Putamen (tissue), 1 donor: ENCODE measurements around the gene NR3C1.

Experiments used
- DNase-seq: peaks from one replicate; pipeline ENCODE4 v3.0.0-alpha.2; 2016; ENCODE audit warnings: low spot score

The NR3C1 gene

DNA sequence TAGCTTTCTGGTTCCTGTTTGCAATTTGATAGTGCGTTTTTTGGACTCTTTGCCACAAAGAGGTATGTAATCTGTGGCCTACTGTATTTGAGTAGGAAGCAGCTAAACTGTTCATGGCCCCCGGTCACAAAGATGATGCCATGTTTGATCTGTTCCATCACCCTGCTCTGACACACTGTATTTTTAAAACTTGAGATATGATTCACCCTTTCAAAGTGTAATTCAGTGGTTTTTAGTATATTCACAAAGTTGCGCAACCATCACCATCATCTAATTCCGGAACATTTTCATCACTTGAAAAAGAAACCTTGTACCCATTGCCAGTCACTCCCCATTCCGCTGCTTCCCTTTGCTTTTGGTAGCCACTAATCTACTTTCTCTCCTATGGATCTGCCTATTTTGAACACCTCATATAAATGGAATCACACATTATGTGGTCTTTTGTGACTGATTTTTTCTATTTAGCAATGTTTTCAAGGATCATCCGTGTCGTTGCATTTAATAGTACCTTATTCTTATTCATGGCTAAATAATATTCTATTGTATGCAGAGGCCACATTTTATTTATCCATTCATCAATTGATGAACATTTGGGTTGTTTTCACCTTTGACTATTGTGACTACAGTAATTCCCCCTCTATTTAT lies 141.6 kb downstream of the NR3C1 start:
- DNase-seq: no peak

GRCh38 chr5:143259254-143259605 lies 144.3 kb downstream of the NR3C1 start:
- no peak for DNase-seq

DNA sequence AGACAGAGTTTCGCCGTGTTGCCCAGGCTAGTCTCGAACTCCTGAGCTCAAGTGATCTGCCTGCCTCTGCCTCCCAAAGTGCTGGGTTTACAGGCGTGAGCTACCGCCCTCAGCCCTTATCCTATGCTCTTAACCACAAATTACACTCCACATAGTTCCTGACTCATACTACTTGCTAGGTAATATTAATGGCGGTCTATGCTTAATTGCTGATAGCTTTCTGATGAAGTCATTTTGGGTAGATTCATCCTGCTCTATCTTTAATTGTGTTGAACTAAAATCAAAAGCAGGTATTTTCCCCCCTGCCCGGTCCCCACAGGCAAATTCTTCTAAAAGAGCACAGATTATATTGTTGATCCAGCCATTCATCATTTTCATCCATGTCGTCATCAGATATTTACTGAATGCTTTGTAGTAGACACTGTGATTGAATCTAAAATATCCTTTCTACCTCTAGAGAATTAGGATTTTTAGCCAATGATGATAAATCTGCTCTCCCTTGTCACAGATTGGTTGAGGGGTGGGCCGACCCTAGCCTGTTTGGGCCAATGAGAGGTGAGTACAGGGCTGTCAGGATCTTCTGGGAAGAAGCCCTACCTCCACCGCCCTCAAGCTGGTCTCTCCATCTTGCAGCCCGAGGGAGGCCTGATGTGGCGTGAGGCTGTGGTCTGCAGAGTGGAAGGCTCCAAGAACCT lies 144.8 kb downstream of the NR3C1 start:
- no peak for DNase-seq

DNA sequence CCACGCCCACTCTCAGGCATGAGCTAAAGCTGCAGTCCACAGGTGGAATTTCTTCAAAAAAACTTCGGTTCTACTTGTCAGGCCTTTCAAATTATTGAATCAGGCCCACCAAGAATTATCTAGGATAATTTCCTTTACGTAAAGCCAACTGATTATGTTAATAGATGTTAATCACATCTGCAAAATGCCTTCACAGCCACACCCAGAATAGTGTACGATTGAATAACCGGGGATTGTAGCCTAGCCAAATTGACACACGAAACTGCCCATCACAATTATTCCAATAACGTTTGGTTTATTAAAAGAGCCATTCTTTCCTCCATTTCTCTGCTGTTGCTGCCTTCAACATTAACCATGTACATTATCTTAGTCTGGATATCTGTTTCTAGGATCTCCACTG lies 148.7 kb downstream of the NR3C1 start:
- DNase-seq: no peak

- DNase-seq: no peak
These were observed 151.5 kb downstream of the NR3C1 start for GRCh38 chr5:143251946-143252345.

- DNase-seq: no peak
These were observed 152.3 kb downstream of the NR3C1 start for GRCh38 chr5:143251190-143251589.

- DNase-seq: no peak
These were observed 153.6 kb downstream of the NR3C1 start for GRCh38 chr5:143249851-143250250.

- DNase-seq: no peak
These were observed 154.5 kb downstream of the NR3C1 start for GRCh38 chr5:143248822-143249579.

DNA sequence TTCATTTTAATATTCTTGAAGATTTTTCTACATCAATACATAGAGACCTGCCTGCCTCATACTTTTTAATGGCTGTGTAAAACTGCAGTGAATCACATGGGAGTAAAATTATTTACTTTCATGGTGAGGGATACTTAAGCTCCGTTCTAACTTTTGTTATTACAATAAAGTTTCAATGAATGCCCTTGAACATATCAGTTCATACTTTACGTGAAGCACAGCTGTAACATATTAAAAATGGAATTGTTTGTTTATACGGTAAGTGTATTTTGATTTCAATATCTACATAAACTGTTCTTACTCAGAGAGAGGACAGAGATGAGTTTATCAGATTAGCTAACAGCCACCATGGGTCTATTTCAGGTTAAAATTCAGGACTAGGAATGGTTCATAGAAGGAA lies 155.1 kb downstream of the NR3C1 start:
- DNase-seq: no peak

DNA sequence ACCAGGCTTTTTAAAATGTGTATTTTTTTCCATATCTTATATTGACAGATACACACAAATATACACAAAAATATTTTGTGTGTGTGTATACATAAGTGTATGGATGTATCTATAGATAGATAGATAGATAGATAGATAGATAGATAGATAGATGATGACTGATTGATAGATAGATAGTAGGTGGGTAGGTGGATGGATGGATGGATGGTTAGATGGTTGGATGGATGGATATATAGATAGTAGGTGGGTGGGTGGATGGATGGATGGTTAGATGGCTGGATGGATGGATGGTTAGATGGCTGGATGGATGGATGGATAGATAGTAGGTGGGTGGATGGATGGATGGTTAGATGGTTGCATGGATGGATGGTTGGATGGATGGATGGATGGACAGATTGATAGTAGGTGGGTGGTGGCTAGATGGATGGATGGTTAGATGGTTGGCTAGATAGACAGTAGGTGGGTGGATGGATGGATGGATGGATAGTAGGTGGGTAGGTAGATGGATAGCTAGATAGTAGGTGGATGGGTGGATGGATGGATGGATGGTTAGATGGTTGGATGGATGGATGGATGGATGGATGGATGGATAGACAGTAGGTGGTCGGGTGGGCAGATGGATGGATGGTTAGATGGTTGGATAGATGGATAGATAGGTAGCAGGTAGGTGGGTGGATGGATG lies 156.2 kb downstream of the NR3C1 start:
- DNase-seq: no peak

GRCh38 chr5:143245929-143246561 lies 157.4 kb downstream of the NR3C1 start:
- no peak for DNase-seq

DNA sequence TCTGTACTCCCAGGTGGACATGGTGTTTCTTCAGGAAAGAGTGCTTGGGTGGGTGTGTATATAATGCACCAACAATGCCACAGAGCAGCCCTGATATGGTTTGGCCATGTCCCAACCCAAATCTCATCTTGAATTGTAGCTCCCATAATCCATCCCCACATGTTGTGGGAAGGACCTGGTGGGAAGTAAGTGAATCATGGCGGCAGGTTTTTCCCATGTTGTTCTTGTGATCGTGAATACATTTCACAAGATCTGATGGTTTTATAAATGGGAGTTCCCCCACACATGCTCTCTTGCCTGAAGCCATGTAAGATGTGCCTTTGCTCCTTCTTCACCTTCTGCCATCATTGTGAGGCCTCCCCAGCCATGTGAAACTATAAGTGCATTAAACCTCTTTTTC lies 158.5 kb downstream of the NR3C1 start:
- no peak for DNase-seq

DNA sequence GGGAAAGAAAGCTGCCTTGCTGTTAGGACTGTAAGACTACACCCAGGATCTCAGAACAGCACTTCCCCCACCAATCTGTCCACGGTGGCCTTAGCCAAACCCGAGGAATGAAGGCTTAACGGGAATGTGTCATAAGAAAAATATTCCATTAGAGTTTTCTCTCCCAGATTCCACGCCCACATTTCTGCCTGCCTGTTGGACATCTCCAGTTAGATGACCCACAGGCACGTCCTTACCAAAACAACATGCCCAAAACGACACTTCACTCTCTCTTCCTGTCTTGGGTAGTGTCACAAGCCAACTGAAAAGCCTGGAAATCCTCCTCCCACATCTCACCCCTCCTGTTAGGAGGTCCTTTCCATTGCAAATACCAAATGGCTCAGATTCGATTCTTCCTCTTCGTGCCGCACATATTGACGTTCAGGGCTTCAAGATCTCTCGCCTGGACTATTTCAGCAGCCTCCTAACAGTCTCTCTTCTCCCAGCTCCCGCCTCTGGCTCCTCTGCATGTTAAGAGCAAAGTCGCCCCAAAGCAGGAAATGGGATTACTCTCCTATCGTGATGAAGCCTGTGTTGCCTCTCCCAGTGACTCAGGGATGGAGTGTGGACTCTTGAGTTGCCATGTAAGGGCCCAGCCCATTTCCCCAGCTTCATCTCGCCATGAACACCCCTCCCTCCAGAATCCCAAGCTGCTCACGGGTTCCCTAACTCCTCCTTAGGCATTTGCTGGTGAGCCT lies 159.3 kb downstream of the NR3C1 start:
- no peak for DNase-seq

GRCh38 chr5:143243103-143243502 lies 160.4 kb downstream of the NR3C1 start:
- DNase-seq: no peak

- DNase-seq: no peak
These were observed 161.6 kb downstream of the NR3C1 start for GRCh38 chr5:143241892-143242291.

GRCh38 chr5:143239882-143240518 lies 163.5 kb downstream of the NR3C1 start:
- DNase-seq: no peak

DNA sequence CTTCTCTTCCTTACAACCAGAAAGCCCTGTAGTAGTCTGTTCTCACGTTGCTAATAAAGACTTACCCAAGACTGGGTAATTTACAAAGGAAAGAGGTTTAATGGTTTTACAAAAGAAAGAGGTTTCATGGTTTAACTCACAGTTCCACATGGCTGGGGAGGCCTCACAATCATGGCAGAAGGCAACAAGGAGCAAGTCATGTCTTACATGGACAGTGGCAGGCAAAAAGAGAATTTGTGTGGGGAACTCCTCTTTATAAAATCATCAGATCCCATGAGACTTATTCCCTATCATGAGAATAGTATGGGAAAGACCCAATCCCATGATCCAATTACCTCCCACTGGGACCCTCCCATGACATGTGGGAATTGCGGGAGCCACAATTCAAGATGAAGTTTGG lies 164.9 kb downstream of the NR3C1 start:
- DNase-seq: no peak

DNA sequence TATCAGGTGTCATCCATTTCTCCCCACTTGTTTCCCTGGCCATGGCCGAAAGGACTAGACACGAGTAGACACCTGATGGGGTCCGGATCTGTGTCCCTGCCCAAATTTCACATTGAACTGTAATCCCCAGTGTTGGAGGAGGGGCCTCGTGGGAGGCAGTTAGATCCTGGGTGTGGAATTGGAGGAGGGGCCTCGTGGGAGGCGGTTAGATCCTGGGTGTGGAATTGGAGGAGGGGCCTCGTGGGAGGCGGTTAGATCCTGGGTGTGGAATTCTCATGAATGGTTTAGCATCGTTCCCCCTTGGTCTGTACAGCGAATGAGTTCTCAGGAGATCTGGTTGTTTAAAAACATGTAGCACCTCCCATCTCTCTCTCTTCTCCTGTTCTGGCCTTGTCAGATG lies 165.8 kb downstream of the NR3C1 start:
- DNase-seq: no peak

DNA sequence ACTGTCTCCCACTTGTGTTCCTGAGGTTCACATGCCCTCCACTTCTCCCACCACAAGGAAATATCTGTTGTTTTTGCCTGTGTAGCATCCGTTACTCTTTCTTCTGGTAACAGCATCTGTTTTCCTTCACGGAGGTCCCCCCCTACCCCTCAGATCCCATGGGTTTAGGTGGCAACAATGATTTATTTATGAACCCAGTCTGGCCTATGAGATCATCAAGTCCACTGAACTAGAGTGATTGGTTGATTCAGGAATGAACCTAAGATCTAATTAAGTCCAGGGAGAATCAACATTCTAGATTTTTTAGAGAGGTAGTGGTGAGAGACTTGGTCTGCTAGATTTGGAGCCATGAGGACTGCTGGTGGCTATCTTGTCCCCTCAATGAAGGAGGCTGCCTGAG lies 166.8 kb downstream of the NR3C1 start:
- DNase-seq: no peak

- DNase-seq: no peak
These were observed 168.1 kb downstream of the NR3C1 start for GRCh38 chr5:143235423-143235822.
